T-helper 9 cell (primary cell): Measurements from ENCODE around the gene M1AP.
"Not testable (repeated sequence)": the region's sequence is repeated elsewhere in the genome, so short reads cannot be mapped to it uniquely, and the experiment has no call there.

Experiments used
- DNase-seq: peaks from one replicate; pipeline ENCODE4 v3.0.0-alpha.2; 2020

Gene M1AP

DNA sequence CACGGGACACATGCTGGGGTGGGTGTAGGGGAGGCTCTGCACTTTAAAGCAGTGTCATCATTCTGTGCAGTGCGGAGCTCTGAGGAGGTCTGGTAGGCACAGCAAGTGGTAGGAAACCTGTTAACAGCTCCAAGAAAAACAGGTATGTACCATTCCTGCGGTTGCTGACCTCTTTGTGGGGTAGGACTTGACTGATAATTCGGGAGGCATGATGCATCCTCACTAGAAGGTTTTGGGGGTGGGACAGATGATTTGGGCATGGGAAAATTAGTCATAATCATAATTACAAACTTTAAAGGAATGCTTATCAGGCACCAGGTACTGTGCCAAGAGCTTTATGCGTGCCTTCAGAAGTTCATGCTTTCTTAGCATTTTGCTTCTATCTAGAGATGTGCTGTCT is 83.9 kb downstream of the M1AP start:
- DNase-seq = no peak

GRCh38 chr2:74562126-74562775 is 85.9 kb downstream of the M1AP start:
- DNase-seq = no peak

- not testable (repeated sequence) for DNase-seq
Observed at GRCh38 chr2:74561022-74561421, 87.1 kb downstream of the M1AP start.

DNA sequence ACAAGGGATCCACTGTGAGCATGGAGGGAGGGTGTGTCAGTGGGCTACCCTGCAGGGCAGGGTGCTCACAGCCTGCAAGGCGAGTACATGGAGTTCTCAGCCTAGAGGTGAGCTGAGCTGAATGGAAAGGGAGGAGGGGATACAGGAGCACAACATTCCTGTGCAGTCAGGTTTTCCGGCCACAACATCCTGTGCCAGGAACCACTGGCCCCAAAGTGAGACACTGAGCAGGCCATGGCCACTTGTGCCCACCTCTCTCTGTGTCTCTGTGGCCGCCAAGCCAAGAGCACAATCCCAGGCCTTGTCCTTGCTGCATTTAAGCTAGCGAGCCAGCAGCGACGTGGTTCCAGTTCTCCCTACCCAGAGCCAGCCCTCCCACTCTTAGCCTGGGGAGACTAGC is 87.5 kb downstream of the M1AP start:
- no peak for DNase-seq

GRCh38 chr2:74559912-74560311 is 88.2 kb downstream of the M1AP start:
- DNase-seq = no peak

GRCh38 chr2:74558284-74559230 is 89.6 kb downstream of the M1AP start:
- no peak for DNase-seq

DNA sequence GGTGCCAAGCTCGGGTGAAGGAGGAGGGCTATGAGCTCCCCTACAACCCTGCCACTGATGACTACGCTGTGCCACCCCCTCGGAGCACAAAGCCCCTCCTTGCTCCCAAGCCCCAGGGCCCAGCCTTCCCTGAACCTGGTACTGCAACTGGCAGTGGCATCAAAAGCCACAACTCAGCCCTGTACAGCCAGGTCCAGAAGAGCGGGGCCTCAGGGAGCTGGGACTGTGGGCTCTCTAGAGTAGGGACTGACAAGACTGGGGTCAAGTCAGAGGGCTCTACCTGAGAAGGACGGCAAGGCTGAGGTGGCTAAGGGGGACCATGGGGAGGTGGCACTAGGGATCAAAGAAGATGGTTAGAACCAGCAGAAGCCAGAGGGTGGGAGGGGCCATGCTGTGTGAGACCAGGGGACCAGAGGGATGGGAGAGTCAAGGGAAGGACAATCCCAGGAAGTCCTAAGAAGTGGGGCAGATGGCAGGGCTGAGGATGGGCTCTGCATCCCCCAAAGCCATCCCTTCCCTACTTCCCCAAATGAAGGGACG is 91.2 kb downstream of the M1AP start:
- no peak for DNase-seq

DNA sequence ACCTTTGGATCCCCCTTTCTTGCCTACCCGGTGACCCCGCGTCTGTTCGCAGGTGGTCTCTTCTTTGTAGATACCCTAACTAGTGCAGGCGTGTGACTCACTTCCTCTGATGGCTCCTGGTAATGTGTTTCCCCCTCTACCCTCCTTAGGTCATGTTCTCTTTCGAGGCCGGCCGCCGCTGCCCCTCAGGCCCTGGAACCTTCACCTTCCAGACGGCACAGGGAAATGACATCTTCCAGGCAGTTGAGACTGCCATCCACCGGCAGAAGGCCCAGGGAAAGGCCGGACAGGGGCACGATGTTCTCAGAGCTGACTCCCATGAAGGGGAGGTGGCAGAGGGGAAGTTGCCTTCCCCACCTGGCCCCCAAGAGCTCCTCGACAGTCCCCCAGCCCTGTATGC is 92.0 kb downstream of the M1AP start:
- DNase-seq = no peak

GRCh38 chr2:74555610-74556103 is 92.5 kb downstream of the M1AP start:
- no peak for DNase-seq

DNA sequence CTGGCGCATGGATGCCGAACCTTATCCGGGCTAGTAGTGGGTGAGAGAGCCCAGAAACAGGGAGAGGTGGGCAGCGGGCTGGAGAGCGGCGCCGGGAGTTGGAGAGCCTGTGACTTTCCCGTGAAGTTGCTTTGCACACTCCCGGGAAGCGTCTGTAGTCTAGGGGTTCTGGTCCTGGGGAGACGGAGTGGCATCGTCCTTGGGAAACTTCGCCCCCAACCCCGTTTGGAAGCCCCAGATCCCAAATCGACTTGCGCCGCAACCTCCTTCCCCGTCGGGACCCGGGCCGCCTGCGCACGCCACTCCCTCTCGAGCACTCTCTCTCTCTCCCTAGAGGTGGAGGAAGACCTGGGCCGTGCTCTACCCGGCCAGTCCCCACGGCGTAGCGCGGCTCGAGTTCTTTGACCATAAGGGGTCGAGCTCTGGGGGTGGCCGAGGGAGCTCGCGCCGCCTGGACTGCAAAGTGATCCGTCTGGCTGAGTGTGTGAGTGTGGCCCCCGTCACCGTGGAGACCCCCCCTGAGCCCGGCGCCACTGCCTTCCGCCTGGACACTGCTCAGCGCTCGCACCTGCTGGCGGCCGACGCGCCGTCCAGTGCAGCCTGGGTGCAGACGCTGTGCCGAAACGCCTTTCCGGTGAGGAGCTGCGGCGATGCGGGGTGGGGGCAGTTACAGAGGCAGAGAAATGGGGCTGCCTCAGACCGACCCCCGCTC is 93.2 kb downstream of the M1AP start:
- peak; percentile 31 for DNase-seq

DNA sequence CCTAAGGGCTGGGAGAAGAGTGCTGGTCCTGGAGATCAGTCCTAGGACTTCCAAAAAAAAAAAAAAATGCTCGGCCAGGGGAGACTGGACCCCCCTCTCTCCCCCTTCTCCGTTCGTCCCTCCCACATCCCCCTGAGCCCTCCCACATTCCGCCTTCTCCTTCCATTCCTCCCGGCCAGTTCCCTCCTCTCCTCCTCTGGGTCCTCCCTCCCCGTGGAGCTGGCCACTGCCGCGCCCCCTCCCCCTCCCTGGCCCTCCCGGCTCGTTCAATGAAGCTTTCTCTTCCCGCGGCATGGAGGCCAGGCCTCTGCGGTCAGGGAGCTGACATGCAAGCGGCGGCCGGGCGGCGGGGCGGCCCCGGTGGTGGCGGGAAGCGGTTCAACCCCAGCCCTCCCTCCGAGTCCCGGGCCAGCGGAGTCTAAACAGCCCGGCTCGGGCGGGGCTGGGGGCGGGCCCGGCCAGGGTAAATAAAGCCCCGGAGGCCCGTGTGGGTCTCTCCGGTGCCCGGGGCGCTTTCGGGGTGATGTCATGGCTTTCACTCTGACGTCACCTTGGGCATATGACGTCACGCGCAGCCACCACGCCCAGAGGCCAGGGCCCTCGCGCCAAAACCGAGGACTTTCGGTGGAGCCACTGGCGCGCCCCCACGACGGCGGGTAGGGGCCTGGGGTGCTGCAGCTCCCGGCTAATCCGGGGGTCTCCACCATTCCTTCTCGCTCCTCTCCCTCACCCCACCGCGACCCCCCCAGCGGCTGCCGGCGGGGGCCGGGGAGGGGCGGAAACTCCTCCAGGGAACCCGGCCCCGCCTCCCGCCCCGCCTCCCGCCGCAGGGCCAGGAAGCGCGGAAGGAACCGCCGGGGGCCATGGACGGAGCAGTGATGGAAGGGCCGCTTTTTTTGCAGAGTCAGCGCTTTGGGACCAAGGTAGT is 94.0 kb downstream of the M1AP start, which contains the start of the genes DOK1 and LOXL3:
TSS of gene DOK1 (plus strand) at position 829 of the 928 bp plus-strand sequence. CDS start at position 864, 35 bp downstream.
TSS of gene LOXL3 (minus strand) at position 51 of the 928 bp plus-strand sequence. CDS start 1,308 bp downstream, outside the sequence.
- DNase-seq = peak; percentile 75

DNA sequence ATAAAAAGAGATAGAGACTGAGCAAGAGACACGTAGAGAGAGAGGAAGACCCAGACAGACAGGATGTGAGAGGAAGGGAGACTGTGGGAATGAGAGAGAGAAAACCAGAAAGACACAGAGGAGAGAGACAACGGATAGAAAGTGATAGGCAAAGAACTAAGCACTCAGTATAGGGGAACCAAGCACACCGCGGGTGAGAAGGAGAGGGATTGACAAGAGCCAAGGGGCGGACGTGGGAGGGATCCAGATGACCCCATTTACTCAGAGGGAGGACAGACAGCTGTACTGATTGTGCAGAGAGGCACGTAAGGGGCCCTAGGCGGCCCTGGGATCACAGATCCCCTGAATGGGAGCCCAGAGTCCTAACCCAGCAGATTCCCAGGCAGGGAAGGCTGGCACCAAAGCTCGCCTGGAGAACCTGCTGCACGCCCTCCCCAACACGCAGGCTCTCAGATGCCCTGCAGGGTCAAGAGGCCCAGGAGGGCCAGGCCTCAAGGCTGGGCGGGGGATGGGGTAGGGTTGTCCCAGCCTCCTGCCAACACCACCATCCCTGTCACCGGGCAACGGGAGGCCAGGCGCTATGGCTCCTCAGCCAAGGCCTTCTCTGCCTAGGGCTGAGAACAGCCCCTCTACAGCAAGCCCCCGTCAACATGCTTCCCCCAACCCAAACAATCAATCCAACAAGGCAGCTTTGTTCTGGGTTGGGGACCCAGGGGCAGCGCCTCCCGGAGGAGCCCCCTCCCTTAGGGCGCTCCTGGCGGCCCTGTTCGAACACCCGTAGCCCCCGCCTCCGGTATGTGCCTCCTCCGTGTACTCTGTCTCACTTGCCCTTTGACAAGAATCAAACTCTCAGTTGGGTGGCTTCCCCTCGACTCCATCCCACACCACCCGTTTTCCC is 95.0 kb downstream of the M1AP start:
- DNase-seq = no peak

- DNase-seq = no peak
Observed at GRCh38 chr2:74551942-74552913, 95.9 kb downstream of the M1AP start.

GRCh38 chr2:74551530-74551929 is 96.6 kb downstream of the M1AP start:
- no peak for DNase-seq

- DNase-seq = no peak
Observed at GRCh38 chr2:74550231-74550630, 97.9 kb downstream of the M1AP start.

DNA sequence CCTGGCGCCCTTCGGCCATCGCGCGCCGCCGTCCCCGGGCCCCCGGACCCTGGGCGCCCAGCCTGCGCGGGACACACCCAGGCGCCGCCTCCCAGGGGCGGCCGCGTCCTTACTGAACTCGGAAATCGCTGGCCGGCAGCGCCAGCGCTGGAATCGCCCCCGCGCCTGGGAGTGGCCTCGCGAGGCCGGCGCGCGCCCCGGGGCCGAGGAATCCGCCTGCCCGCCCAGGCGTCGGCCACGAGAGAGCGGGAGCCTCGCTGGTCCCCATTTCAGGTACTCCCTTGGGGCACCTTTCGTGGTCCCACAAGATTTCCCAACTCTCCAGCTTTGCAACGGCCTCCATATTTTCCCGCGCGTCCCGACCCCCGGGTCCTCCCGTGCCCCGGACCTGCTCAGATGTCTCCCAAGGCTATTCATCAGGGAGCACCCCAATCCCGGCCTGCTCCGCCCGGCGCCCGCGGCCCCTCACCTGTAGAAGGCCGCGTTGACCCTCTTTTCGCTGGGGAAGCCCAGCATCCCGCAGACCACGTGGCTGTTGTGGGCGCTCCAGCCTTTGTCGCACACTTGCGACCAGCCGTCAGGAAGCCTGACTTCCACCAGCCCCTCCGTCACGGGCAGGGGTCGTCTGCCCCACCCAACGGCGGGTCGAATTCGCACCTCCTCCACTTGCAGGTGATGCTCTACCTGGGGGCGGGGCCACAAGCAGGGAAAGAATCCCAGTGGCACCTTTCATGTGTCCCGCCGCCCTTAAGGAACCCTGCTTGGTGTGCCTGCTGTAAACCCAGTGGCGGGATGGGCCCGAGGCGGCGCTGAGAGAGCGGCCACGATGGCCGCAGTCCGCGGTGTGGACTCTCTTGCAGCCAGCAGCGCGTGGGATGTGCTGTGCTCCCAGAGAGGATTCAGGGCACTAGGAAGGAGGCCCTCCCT is 99.0 kb downstream of the M1AP start:
- DNase-seq = no peak

DNA sequence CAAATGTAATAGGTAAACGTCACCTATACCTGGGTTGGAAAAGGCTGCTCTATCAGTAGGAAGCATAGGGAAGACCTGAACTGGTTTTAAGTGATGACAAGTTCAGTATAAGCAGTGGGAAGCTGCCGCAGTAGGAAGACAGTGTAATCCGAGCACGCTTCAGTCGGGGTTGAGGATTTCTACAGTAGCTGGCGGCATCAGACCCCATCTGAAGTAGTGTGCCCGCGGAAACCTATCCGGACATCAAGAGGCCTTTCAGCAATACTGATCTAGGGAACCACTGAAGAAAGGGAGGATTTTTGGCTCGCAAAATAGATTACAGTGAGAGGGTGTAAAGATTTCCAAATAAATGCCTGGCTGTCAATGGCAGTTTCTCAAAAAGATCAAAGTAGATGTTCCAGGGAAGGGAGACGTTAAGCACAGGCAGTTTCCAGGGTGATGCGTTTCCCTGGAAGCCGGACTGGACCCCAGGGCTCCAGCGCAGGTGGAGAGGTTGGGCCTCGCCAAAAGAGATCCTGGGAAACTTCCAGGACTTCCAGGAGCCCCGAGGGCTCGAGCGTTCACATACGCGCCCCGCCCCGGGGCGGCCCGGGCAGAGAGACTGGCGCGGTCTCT is 99.7 kb downstream of the M1AP start:
- DNase-seq = no peak

DNA sequence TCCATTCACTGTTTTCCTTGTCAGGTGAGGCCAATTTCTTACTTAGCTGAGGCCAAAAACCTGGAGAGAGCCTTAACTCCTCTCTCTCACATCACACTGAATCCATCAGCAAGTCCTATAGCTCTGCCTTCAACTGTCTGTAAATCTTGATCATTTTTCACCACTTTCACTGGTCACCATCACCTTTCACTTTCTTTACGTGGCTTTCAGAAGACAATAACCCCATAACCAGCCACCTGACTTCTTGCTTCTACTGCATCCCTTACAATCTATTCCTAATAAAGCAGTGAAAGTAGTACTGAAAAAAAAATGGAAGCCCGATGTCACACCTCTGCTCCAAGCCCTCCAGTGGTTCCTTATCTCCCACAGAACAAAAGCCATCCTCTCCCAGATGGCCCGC is 102.1 kb downstream of the M1AP start:
- no peak for DNase-seq
